Activated CD8-positive, alpha-beta memory T cell treated with anti-CD3 and anti-CD28 coated beads for 36 hours (primary cell): Measurements from ENCODE around the gene VCL. TPM values are rescaled to one million over a fixed set of nuclear protein-coding genes. Genes with fewer than 3 reads are reported as not detected.
"Not testable (repeated sequence)": the region's sequence is repeated elsewhere in the genome, so short reads cannot be mapped to it uniquely, and the experiment has no call there.

ENCODE experiments used
- CTCF ChIA-PET: fragments of 350-600 bp; sonication (Branson Sonifier 250); formaldehyde crosslinking; loops from one replicate; lab custom pipeline; 2021; ENCODE audit warnings: antibody characterized with exemption; lab: Charles Lee
- POLR2A ChIA-PET: fragments of 350-600 bp; sonication (Branson Sonifier 250); formaldehyde crosslinking; loops from one replicate; lab custom pipeline; 2021; ENCODE audit warnings: antibody characterized with exemption; lab: Charles Lee
- total RNA-seq, 2 experiments: library from RNA; stranded (reverse); gene quantifications; one replicate each; pipeline ENCODE4 v1.2.3, GENCODE V29; 2021

The VCL gene
- total RNA-seq = 10 to 100 TPM; 25.4 to 25.9 TPM

DNA sequence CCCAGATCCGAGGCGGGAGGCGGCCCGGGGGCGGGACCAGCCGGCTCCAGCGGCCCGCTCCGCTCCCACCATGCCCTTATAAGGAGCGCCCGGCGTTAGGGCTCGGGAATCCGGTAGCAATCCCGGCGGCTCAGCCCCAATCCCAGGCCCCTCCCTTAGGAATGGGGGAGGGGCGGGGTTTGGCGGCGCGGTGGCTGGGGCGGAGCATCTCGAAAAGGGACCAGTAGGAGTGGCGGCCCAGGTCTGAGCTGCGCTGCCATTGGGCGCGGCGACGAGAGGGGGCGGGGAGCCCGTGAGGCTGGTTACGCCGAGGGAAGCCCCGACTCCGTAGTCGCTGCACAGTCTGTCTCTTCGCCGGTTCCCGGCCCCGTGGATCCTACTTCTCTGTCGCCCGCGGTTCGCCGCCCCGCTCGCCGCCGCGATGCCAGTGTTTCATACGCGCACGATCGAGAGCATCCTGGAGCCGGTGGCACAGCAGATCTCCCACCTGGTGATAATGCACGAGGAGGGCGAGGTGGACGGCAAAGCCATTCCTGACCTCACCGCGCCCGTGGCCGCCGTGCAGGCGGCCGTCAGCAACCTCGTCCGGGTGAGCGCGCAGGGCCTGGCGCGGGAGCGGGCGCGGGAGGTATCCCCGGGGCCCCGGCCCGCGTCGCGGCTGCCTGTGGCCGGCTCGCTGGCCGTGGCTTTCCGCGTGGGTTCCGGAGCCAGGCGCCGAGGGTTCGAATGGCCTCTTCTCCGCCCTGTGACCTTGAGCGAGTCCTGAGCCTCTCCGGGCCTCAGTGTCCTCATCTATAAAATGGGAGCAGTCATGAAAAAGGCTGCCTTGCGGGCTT, at the start of gene VCL:
Gene VCL, plus strand, starts transcription at position 330 of the 836 bp plus-strand sequence. Its CDS starts 92 bp downstream, at position 422.
- POLR2A ChIA-PET = no interaction called here
- CTCF ChIA-PET = interaction anchor here (1.1 to 1.8 kb wide), 2 partner anchors 41 to 78 kb away, joined by 3 to 4 read pairs; no protein-coding TSS in a partner anchor

- POLR2A ChIA-PET = no interaction called here
- CTCF ChIA-PET = interaction anchor here (0.7 kb wide), 3 partner anchors 9 to 620 kb away, joined by 3 read pairs; no protein-coding TSS in a partner anchor
Observed at GRCh38 chr10:73948947-73949633, 48.8 kb upstream of the VCL start.

- ChIA-PET POLR2A (no interaction called here), CTCF (no interaction called here)
Observed at GRCh38 chr10:73950155-73950948, 47.6 kb upstream of the VCL start.

GRCh38 chr10:73953665-73954064, 44.3 kb upstream of the VCL start:
- ChIA-PET CTCF (interaction anchor here (0.6 to 2.6 kb wide), 6 partner anchors 10 to 127 kb away, joined by 3 to 13 read pairs (median 4); no protein-coding TSS in a partner anchor), POLR2A (interaction anchor here (1.3 kb wide), 1 partner anchor 80 kb away, joined by 3 read pairs; the partner anchor contains the start of gene CAMK2G)

- ChIA-PET POLR2A (no interaction called here), CTCF (no interaction called here)
Observed at GRCh38 chr10:73954737-73955136, 43.2 kb upstream of the VCL start.

DNA sequence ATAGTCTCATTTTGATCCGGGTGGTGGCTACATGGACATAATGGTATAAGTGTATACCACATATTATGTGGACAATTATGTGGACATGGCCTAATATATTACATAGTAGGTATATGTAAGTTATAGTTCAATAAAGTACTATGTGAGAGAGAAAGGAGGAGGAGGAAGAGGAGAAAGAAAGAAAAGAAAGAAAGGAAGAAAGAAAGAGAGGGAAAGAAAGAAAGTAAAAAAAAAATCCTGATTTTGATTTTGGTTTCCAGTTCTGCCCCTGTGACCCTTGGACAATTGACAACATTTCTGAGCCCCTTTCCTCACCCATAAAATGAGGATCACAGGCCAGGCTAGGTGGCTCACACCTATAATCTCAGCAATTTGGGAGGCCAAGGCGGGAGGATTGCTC, 42.2 kb upstream of the VCL start:
- CTCF ChIA-PET = interaction anchor here (0.9 to 3.5 kb wide), 3 partner anchors 12 to 96 kb away, joined by 3 to 14 read pairs (median 4); no protein-coding TSS in a partner anchor
- POLR2A ChIA-PET = no interaction called here

DNA sequence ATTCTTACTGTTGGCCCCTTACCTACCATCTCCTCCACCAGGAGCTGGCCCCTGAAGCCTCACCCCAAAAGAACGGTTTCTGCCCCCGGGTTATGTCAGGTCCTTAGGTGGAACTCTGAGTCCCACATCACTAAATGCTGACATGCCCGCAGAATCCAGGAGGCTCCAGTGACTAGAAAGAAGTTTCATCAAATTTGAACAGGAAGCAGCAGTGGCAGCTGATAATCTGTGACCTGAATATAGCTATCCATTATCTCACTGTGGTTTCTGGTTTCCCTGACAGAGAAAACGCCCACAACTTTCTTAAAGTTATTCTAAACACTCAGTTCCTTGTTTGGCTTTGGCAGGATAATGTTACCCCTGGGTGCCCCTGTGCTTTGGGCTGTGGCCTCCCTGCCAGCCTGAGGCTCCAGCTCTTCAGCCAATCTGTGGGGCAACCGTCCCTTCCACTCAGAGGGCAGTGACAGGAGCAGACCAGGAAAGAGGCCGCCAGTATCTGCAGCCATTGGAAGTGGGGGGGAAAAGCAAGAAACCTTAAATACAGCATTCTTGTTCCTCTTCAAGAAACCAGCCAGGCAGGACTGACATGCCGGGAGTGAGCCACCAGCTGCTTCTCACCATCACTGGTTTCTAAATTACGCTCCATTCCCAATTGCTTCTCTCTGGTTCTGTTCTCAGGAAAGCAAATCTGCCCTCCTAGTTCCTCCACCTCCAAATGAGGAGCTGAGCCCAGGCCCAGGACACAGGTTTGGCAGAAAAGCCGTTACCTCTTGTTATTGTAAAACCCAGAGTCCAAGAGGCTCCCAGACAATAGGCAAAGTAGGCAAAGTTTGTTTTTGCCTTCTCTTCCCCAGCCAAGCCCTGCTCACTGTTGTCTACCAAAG, 41.2 kb upstream of the VCL start:
- POLR2A ChIA-PET = no interaction called here

DNA sequence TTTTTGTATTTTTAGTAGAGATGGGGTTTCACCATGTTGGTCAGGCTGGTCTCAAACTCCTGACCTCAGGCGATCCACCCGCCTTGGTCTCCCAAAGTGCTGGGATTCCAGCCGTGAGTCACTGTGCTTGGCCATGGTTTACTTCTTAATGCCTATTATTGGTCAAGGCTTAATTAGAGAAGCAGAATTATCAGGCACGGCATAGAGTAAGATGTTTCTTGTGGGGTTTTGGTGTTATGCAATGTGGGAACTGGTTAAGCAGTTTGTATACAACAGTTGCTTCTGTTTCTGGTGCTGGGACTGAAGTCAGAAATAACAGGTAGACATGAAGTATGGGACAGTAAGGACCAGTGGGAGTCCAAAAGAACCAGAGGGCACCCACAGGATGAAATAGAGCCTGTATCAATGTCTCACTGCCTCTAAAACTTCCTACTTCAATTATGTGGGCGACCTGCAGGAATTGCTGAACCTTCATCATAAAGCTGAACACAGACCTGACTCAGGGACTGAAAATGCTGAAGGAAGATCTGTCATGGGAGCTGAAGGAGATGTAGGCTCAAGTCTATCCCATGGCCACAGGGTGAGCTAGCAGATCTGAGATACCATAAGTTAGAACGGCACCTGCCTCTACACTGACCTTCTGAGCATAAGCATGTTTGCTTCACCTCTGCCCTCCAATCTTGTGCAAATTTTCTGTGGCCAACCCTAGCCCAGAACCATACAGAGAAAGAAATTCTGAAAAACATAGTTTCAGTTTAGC, 38.3 kb upstream of the VCL start:
- ChIA-PET POLR2A (no interaction called here), CTCF (interaction anchor here (1.1 kb wide), 1 partner anchor 80 kb away, joined by 3 read pairs; no protein-coding TSS in a partner anchor)

More for the DNA sequence above, 41.2 kb upstream of the VCL start:
- CTCF ChIA-PET = interaction anchor here (0.5 to 3.5 kb wide), 14 partner anchors 13 to 199 kb away, joined by 3 to 14 read pairs (median 4); partner anchors contain the start of gene PLAU

- ChIA-PET POLR2A (no interaction called here), CTCF (no interaction called here)
Observed at GRCh38 chr10:73962386-73962785, 35.5 kb upstream of the VCL start.

DNA sequence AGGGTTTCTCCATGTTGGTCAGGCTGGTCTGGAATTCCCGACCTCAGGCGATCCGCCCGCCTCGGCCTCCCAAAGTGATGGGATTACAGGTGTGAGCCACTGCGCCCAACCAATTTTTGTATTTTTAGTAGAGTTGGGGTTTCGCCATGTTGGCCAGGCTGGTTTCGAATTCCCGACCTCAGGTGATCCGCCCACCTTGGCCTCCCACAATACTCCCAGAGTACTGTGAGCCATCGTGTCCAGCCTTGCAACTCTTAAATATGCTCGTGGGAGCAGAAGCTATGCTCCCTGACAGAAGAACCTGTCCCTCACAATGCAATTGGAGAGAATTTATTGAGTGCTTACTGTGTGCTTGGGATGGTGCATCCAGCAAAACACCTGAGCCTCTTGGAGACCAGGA, 34.4 kb upstream of the VCL start:
- CTCF ChIA-PET, POLR2A ChIA-PET: not testable (repeated sequence)

DNA sequence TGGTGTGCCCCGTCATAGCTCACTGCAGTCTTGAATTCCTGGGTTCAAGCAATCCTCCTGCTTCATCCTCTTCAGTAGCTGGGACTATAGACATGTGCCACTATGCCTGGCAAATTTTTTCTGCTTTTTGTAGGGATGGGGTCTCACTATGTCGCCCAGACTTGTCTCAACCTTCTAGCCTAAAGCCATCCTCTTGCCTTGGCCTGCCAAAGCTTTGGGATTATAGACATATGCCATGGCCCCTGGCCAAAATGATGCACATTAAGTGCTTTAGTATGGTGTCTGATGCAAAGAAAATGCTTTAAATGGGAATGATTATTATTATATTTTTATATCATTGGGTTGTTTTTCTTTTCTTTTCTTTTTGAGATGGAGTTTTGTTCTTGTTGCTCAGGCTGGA, 33.2 kb upstream of the VCL start:
- POLR2A ChIA-PET = no interaction called here

GRCh38 chr10:73965267-73965889, 32.5 kb upstream of the VCL start:
- CTCF ChIA-PET, POLR2A ChIA-PET: not testable (repeated sequence)

More for the DNA sequence above, 33.2 kb upstream of the VCL start:
- CTCF ChIA-PET = no interaction called here

- ChIA-PET CTCF (interaction anchor here (1.2 kb wide), 1 partner anchor 8 kb away, joined by 6 read pairs; no protein-coding TSS in a partner anchor), POLR2A (no interaction called here)
Observed at GRCh38 chr10:73965890-73966768, 31.8 kb upstream of the VCL start.

DNA sequence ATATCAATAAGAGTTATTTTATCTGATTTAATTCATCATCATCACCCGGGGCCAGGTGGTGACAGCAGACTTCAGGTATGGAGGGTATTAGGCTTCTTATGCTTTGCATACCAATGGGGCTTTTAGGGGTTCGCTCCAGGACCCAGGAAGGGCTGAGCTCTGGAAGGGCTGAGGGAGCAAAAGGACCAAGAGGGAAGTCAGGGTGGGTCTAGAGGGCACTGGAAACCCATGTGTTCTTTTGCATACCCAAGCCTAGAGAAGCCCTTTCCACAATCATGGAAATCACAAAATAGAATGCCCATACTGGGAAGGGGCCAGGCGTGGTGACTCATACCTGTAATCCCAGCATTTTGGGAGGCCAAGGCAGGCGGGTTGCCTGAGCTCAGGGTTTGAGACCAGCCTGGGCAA, 30.9 kb upstream of the VCL start:
- POLR2A ChIA-PET = no interaction called here
- CTCF ChIA-PET = interaction anchor here (1.2 kb wide), 1 partner anchor 9 kb away, joined by 6 read pairs; no protein-coding TSS in a partner anchor

DNA sequence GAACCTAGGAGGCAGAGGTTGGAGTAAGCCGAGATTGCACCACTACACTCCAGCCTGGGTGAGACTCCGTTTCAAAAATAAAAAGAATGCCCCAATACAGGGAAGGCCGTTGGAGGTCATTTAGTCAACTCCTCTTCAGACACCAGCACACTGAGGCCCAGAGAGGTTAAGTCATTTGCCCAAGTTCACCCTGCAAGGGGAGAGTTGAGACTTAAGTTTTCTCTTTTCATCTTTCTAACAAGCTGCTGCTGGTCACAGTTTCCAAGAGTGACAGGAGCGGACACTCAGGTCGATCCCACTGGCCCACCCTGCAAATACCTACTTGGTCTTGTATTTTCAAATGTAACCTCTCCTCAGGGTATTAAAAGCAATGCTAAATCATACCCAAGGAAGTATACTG, 30.4 kb upstream of the VCL start:
- CTCF ChIA-PET = interaction anchor here (1.2 kb wide), 1 partner anchor 10 kb away, joined by 6 read pairs; no protein-coding TSS in a partner anchor
- POLR2A ChIA-PET = no interaction called here

DNA sequence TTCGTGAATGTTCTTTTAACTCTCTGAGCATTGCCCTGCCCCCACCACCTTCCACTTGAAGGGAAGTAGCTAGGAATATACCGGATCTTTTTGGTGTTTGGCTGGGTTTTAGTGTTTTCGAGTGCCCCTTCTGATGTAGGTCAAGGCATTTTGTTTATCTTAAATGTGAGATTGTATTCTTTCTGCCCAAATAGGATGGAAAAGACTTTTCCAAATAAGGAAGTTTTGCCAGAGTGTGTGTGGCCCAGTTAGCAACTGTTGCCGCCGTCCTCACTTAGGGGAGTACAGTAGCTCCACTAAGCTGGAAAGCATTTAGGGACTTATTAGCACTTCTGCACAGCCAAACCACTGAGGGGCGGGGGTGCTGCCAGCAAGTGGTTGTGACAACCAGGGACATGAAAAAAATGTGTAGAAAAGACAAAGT, 29.8 kb upstream of the VCL start:
- POLR2A ChIA-PET = no interaction called here
- CTCF ChIA-PET = no interaction called here
